NCI-H2107 treated with DMSO at 0.1 percent for 48 hours (cell line): ENCODE results near the gene NAP1L5.
A peak's percentile ranks its signal among the peaks of the same experiment; 100 is the strongest.

ENCODE experiments used
- DNase-seq: peaks from one replicate; lab custom pipeline; 2025; ENCODE audit not compliant: unreplicated experiment; lab: John Stamatoyannopoulos, UW

The NAP1L5 gene

GRCh38 chr4:88697588-88698329 is at the start of gene NAP1L5:
Gene NAP1L5, minus strand, starts transcription at chr4:88697829. Its CDS starts 75 bp downstream, at chr4:88697754.
- DNase-seq = peak; percentile 36

- peak; percentile 39 for DNase-seq
Observed at GRCh38 chr4:88747351-88747750, 49.7 kb upstream of the NAP1L5 start.

- DNase-seq = no peak
Observed at GRCh38 chr4:88746206-88746605, 48.6 kb upstream of the NAP1L5 start.

- DNase-seq = no peak
Observed at GRCh38 chr4:88745581-88746163, 48.0 kb upstream of the NAP1L5 start.

- DNase-seq = no peak
Observed at GRCh38 chr4:88745175-88745574, 47.5 kb upstream of the NAP1L5 start.

- peak; percentile 12 for DNase-seq
Observed at GRCh38 chr4:88744609-88745008, 47.0 kb upstream of the NAP1L5 start.

- DNase-seq = no peak
Observed at GRCh38 chr4:88743696-88744095, 46.1 kb upstream of the NAP1L5 start.

- no peak for DNase-seq
Observed at GRCh38 chr4:88742561-88742960, 44.9 kb upstream of the NAP1L5 start.

GRCh38 chr4:88738180-88738579 is 40.6 kb upstream of the NAP1L5 start:
- no peak for DNase-seq

- DNase-seq = peak; percentile 76
Observed at GRCh38 chr4:88737307-88737941, 39.8 kb upstream of the NAP1L5 start.

- DNase-seq = no peak
Observed at GRCh38 chr4:88736264-88736663, 38.6 kb upstream of the NAP1L5 start.

- no peak for DNase-seq
Observed at GRCh38 chr4:88735564-88735963, 37.9 kb upstream of the NAP1L5 start.

- no peak for DNase-seq
Observed at GRCh38 chr4:88734403-88734949, 36.8 kb upstream of the NAP1L5 start.

- DNase-seq = no peak
Observed at GRCh38 chr4:88732714-88733368, 35.2 kb upstream of the NAP1L5 start.

GRCh38 chr4:88731381-88731780 is 33.8 kb upstream of the NAP1L5 start:
- DNase-seq = no peak

GRCh38 chr4:88730811-88731210 is 33.2 kb upstream of the NAP1L5 start:
- DNase-seq = no peak

GRCh38 chr4:88729146-88729760 is 31.6 kb upstream of the NAP1L5 start:
- DNase-seq = no peak

GRCh38 chr4:88728146-88728545 is 30.5 kb upstream of the NAP1L5 start:
- DNase-seq = no peak

GRCh38 chr4:88725986-88726385 is 28.4 kb upstream of the NAP1L5 start:
- DNase-seq = no peak

GRCh38 chr4:88725143-88725542 is 27.5 kb upstream of the NAP1L5 start:
- no peak for DNase-seq

GRCh38 chr4:88724406-88724805 is 26.8 kb upstream of the NAP1L5 start:
- DNase-seq = no peak
